Measurements from ENCODE around the gene MSI2.
"Not testable (repeated sequence)": the region's sequence is repeated elsewhere in the genome, so short reads cannot be mapped to it uniquely, and the experiment has no call there.

MSI2 gene

DNA sequence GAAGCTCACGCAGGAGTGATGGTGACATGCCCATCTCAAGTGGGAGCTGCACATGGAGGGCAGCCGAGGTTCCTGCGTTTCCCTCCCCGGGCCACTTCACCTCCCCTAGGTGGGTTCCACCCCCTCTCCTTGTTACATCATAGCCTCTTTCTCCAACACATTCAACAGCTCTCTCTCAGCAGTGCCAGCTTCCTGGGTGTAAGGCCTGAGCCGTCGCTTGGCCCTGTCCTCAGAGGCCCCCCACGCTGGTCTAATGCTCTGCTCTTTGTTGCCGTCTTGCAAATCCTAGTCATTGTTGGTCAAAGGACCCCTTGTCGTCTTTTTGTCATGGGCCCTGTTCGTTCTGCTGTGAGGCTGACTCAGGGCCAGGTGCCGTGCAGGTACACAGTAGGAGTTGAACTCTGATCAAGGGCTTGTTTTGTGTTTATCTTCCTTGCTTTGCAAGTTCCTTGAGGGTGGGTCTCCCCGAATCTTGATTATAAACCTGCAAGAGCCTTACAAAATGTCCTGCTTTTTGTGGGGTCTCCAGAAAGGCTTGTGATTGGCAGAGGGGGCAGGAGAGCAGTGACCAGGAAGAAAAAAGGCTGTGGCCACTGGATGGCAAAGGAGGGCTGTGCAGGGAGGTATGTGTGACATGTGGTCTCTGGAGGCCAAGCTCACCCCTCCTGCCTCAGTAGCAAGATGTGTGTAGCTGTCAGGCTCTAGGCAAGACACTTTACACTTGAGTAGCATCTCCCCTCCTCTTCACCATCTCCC, 352.2 kb downstream of the MSI2 start:
- no peak for DNase-seq

DNA sequence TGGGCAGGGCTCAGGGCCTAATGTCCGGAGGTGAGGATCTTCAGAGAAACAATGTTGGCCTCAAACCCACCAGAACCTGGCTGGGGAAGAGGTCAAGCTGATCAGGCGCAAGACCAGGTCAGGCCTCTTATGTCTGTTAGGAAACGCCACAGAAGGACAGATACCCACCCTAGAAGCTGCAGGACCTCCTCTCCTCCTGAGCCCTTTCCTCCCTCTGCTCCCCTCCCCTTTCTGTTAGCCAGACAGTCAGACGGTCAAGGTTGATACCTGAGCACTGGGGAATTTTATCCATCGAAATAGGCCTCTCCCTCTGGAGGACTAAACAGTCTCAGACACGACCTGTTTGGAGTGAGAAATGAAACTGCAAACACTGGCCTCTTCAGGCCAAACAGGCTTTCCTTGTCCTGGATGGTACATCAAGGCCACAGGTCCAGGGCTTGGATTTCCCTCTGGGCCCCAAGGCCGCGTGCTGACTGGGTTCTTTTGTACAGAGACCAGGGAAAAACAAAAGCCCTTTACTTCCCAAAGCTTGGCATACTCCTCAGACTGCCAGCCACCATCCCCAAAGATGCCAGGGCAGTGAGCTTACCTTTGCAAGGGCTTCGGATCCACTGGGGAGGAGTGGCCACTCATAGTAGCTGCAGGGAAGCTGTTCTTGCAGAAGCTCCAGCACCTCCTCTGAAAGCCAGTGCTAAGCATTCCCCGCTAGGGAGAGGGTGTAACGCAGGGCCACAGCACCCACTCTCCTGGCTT, 353.0 kb downstream of the MSI2 start:
- no peak for DNase-seq

DNA sequence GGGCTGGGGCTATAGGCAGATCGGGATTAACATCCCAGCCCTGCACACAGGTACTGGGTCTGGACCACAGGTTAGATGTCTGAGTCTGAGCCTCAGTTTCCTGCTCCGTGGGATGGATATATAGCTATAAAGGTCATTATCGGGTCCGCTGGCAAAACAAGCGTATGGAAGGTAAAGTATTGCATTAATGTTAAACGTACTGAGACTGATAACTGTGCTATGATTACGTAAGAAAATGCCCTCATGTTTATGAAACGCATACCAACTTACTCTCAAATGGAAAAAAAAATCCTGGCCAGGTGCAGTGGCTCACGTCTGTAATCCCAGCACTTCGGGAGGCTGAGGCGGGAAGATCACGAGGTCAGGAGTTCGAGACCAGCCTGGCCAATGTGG, 353.6 kb downstream of the MSI2 start:
- DNase-seq: no peak

- peak; percentile 16 for DNase-seq
Observed at GRCh38 chr17:57612202-57613071, 356.1 kb downstream of the MSI2 start.

DNA sequence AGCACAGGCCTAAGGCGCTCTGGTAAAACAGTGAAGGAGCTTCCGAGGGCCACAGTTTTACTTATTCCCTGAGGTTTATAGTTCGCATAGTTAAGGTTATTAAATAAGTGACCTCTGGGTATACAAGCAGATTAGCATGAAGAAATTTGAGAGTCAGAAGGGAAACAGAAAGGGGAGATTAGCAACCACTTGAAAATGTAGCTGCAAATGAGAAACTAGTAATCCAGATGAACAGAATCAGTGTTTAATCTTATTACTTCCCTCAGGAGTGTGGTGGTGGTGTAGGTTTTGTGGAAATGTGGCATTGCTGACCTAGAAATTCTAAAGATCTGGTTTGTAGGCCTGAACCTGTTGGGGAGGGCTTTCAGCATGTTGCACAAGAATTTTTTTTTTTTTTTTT, 358.4 kb downstream of the MSI2 start:
- DNase-seq: no peak

GRCh38 chr17:57615836-57616757, 359.8 kb downstream of the MSI2 start:
- DNase-seq: no peak

GRCh38 chr17:57617218-57617617, 360.9 kb downstream of the MSI2 start:
- DNase-seq: no peak

DNA sequence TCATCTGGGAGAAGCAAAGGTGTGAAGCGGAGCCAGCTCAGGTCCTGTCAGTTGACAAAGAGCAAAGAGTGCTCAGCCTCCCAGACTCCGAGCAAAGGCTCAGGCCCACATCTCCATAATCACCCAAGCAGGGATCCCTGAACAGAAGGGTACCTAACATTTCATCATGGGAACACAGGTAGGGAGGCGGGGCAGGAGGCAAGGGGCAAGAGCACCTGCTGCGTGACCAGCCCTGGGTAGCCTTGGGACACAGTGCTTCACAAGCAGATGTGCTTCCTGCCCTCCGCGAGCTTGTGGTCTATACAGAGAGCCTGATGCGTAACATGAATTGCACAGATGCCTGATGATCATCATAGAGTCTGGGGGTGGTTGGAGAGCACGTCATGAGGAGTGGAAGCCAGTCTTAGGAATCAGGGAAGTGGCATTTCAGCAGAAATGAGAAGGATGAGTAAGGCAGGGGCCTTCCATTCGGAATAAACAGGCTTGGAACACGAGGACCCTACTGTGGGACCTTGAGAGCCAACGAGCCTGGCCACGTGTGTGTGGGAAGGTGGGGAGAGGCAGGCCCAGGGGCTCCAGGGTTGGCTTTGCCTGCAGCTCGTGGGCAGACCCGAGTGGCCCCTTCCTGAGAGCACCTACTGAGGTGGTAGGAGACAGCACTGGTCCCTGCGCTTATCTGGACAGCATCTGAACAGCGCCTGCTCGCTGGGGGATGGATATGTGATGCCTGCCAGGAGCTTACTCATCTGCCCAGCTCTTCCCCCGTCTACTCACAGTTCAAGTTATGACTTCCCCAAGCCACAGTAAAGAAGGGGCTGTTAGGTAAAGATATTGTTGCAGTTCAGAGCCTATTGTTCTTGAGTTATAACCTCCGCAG, 363.0 kb downstream of the MSI2 start:
- no peak for DNase-seq

DNA sequence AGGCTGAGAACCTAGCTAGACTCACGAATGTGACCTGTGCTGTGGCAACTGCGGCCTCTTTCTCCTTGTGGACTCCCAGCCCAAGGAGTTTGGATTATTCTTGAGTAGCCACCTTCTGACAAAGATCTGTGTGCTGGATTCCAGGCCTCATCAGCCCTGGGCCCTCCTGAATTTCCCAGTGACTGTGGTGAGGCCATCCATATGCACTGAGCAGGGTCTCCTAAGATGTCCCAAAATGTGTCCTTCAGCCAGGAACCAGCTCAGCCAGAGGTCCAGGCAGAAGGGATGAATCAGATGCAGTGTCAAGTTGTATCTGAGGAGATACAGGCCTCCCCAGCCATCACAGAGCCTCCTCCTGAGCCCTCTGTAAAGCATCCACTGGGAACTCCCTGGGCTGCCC, 364.3 kb downstream of the MSI2 start:
- no peak for DNase-seq

DNA sequence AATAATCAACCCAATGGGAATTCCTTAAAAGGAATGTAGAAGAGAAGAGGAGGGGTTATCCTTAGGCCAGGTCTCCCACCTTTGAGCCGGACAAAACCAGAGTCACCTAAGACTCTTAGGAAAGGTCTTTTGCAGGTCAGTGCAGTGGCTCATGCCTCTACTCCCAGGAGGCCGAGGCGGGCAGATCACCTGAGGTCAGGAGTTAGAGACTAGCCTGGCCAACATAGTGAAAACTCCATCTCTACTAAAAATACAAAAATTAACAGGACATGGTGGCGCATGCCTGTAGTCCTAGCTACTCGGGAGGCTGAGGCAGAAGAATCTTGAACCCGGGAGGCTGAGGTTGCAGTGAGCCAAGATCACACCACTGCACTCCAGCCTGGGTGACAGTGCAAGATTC, 365.5 kb downstream of the MSI2 start:
- DNase-seq: not testable (repeated sequence)

- DNase-seq: no peak
Observed at GRCh38 chr17:57622306-57622682, 366.0 kb downstream of the MSI2 start.

- no peak for DNase-seq
Observed at GRCh38 chr17:57622683-57623433, 366.5 kb downstream of the MSI2 start.

DNA sequence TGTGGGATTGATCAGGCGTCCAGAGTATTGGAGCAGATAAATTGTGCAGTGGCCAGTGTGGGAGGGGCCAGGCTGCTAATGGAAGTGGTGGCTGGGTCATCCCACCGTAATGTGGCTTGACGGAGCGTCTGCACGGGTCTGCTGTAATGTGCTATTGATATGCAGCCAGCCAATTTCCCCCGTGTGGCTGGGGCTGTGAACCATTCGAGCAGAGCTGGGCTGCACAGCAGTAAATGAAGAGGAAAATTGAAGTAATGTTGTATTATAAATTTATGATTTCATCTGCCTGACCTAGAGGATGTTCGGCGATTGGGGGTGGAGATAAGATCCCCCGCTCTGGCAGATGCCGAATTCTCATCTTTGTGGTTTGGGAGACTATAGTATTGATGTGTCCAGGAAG, 367.3 kb downstream of the MSI2 start:
- DNase-seq: no peak

DNA sequence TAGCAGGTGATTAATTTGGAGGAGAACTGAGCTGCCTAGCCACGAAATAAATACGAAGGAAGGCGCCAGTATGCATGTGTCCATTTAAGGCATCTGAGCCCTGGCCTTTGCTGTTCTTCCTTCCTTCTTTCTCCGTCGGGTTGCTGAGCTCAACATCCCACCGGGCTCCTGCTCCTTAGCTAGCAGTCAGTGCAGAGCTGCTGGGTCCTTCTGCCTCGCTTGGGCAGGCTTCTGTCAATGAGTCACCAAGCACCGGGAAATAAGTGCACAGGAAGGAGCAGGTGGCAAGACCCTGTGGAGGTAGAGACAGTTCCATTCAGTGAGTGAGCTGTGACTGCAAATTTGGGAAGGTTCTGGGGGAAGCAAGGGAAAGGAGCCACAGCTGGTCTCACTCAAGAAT, 368.1 kb downstream of the MSI2 start:
- no peak for DNase-seq

DNA sequence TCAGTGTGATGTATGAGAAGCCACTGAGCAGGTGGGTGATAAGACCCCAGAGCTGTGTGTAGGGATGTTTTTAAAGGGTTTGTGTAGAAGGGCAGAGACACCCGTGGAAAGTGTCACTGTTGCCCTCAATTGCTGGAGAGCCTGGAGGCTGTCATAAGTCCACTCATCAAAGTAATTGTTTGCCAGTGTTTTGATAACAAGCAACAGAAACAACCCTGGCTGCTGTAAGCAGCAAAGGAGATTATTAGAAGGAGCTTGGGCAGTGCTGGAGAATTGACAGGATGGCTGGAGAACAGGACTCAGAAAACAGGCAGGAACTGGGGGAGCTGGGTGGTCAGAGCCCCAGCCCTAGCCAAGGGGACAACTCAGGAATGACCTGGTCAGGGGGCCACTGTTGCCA, 369.2 kb downstream of the MSI2 start:
- DNase-seq: no peak

DNA sequence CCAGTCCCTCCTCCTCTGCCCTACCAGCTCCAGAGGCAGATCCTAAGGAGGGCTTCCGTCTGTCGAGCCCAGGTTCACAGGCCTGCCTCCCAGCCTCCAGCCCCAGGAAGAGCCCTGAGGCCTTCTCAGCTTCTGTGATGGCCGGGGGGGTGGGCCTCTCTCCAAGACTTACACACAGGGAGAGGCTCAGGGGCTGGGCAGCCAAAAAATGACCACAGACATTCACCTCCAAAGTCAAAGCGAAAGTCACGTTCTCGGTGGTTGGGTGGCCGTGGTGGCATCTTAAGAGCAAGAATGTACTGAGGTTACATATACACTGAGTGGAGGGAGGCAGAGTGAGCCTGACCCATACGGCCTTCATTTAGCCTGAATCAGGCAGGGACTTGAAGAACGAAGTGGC, 369.6 kb downstream of the MSI2 start:
- DNase-seq: no peak

GRCh38 chr17:57626520-57627210, 370.3 kb downstream of the MSI2 start:
- no peak for DNase-seq

- no peak for DNase-seq
Observed at GRCh38 chr17:57627591-57627990, 371.3 kb downstream of the MSI2 start.

DNA sequence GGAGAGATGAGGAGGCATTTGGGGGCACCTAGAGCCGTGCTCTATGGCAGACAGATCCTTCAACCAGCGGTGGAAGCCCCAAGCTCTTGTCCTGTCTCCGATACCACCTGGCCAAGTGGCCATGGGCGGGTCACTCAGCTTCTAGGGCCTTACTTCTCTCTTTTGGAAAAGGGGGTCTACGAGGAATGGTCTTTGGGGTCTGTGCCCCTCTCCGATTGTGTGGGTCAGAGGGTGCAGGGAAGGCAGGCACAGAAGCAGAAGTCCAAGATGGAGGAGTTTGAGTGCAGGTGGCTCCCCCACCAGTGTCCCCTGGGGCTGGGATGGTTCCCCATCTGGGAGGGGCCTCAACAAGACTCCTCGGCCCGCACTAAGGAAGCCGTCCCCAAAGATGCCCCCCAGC, 372.1 kb downstream of the MSI2 start:
- no peak for DNase-seq

DNA sequence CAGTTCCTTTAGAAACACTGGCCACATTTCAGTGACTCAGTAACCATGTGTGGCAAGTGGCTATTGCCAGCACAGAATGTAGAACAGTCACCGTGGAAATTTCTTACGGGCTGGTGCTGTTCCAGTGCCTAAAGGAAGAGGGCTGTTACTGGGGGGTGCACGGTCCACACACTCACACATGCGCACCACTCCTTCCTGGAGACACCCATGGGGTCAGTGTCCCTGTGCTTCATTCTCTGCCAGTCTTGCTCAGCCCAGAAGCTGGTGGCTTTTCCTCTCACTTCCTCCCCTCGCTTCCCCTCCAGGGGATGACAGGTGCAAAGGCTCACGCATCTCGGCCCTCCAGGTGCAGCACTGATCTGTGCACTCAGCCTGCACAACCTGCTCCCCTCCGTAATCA, 373.1 kb downstream of the MSI2 start:
- DNase-seq: no peak

Data from NCI-H345 (cell line).